Thoracic aorta (tissue), 2 donors: ENCODE measurements around the gene FOXO6. TPM values are rescaled to one million over a fixed set of nuclear protein-coding genes. Genes with fewer than 3 reads are reported as not detected.

Experiments
- ATAC-seq: fragments of 150-250 bp; one replicate; pipeline ENCODE4 v1.8.0; 2017; ENCODE audit warnings: low read depth; ENCODE audit not compliant: insufficient number of reproducible peaks, low FRiP score
- DNase-seq: peaks from one replicate; pipeline ENCODE4 v3.0.0-alpha.2; 2020; ENCODE audit warnings: low spot score
- H3K27ac ChIP-seq, 2 donors: fragments of 200-600 bp; sonication (generic); 1 replicate in 1 of 2; 2 replicates in 1 of 2; pipeline ENCODE4 v1.5.1; 2016; ENCODE audit warnings: mild to moderate bottlenecking in 2 of 2, moderate library complexity in 2 of 2
- H3K27me3 ChIP-seq: fragments of 200-600 bp; sonication (generic); replicated peaks from 2 replicates; pipeline ENCODE4 v1.6.0; 2016; ENCODE audit warnings: mild to moderate bottlenecking; ENCODE audit not compliant: insufficient read depth
- H3K36me3 ChIP-seq: fragments of 200-600 bp; sonication (generic); one replicate; pipeline ENCODE4 v1.5.1; 2016
- H3K4me1 ChIP-seq, 2 donors: fragments of 200-600 bp; sonication (generic); 1 replicate in 1 of 2; 2 replicates in 1 of 2; pipeline versions ENCODE4 v1.5.1 to v1.6.0; 2016; ENCODE audit warnings: low read depth in 2 of 2, mild to moderate bottlenecking in 1 of 2; ENCODE audit not compliant: control insufficient read depth in 1 of 2
- H3K4me3 ChIP-seq: fragments of 200-600 bp; sonication (generic); 2 replicates; pipeline ENCODE4 v1.5.1; 2016; ENCODE audit warnings: mild to moderate bottlenecking
- H3K9me3 ChIP-seq: fragments of 200-600 bp; sonication (generic); 2 replicates; pipeline ENCODE4 v1.5.1; 2016
- CTCF ChIP-seq: fragments of 200-600 bp; sonication (generic); IDR thresholded peaks from one replicate; pipeline ENCODE4 v1.5.1; 2019; ENCODE audit warnings: antibody characterized with exemption
- total RNA-seq, 2 donors: library from RNA; depleted of rRNA; stranded (reverse); fragments of >200 nt; gene quantifications; one replicate each; pipeline versions ENCODE4 v1.1.0 to v1.2.3, GENCODE V29; 2016

The FOXO6 gene
- total RNA-seq, 2 donors from 2014 or later: 3.8 TPM; not detected in 1

GRCh38 chr1:41427916-41428737, 66.9 kb downstream of the FOXO6 start:
- Histone ChIP-seq H3K4me1 (peaks cover 13 to 32% of the 10 kb centered on the region in 2 donors), H3K36me3 (no peaks in the 10 kb centered on the region), H3K27me3 (no peaks in the 10 kb centered on the region), H3K27ac (no peak overlapping the region), H3K9me3 (no peaks in the 10 kb centered on the region), H3K4me3 (no peak overlapping the region)
- no peak for ATAC-seq
- TF ChIP-seq CTCF: no peak
- no peak for DNase-seq

DNA sequence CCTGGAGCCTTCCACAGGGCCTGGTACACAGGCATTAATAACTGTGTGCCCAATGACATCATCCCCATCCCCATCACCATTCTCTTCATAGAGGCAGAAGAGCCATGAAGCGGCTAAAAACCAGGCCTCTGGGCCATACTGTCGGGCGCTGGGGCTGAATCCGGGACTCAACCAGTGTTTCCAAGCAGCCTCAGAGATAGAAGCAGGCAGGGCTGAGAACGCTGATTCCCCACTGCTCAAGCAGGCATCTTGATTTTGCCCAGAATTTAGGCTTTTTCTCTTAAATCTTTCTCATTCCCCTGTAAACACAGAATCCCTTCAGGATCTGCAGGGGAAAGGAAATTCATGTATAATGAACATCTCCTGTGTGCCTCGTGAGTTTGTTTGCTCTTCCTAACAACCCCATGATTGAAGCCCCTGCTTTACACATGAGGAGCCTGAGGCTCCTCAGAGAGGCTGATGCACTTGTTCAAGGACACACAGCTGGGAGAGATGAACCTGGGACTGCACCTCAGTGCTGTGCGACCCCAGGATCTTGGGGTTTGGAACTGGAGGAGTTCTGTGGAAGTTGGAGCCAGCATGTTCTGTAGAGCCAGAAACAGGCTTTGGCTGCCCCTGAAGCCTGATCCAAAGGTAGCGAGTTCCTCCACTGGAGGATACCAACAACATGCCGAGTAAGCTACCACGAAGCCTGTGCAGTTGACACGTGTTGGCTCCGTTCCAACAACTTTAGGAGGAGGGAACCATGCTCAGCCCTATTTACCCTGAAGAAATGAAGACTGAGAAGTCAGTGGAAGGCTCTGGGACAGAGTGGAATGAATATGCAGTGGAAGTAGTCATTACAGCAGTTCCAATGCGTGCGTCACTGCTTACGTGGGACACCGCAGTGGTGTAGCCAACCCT, 67.8 kb downstream of the FOXO6 start:
- Histone ChIP-seq H3K27me3 (no peaks in the 10 kb centered on the region), H3K36me3 (no peaks in the 10 kb centered on the region), H3K4me3 (no peak overlapping the region), H3K27ac (no peak overlapping the region), H3K9me3 (no peaks in the 10 kb centered on the region), H3K4me1 (peaks cover 17 to 40% of the 10 kb centered on the region in 2 donors)
- TF ChIP-seq CTCF: no peak
- DNase-seq (no peak), ATAC-seq (no peak)

GRCh38 chr1:41429641-41430035, 68.4 kb downstream of the FOXO6 start:
- ATAC-seq: no peak
- TF ChIP-seq CTCF: no peak
- Histone ChIP-seq H3K4me1 (peaks cover 17 to 40% of the 10 kb centered on the region in 2 donors), H3K4me3 (no peak overlapping the region), H3K9me3 (no peaks in the 10 kb centered on the region), H3K36me3 (no peaks in the 10 kb centered on the region), H3K27ac (no peak overlapping the region), H3K27me3 (no peaks in the 10 kb centered on the region)
- no peak for DNase-seq

DNA sequence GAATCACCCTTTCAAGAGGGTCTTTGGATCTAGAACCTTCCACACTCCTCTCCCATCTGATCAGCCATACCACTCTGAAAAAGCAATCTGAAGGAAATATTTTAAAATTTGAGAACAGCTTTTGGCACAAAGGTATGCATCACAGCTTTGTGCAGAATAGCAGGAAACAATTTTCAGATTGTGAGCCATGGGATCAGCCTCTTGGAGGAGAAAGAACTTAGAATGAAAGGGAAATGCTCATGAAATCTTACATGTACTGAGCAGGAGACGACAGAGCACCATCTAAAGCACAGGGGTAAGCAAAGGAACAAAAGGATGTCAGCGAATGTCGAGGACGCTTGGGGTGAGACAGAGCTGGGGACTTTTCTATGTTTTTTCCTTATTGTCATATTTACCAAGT, 68.8 kb downstream of the FOXO6 start:
- Histone ChIP-seq H3K4me3 (no peak overlapping the region), H3K4me1 (peaks cover 17 to 40% of the 10 kb centered on the region in 2 donors), H3K9me3 (no peaks in the 10 kb centered on the region), H3K27ac (no peak overlapping the region), H3K36me3 (no peaks in the 10 kb centered on the region), H3K27me3 (no peaks in the 10 kb centered on the region)
- ATAC-seq (no peak), DNase-seq (no peak)
- TF ChIP-seq CTCF: no peak

GRCh38 chr1:41430582-41430981, 69.3 kb downstream of the FOXO6 start:
- Histone ChIP-seq H3K27me3 (no peaks in the 10 kb centered on the region), H3K9me3 (no peaks in the 10 kb centered on the region), H3K4me1 (peaks cover 17 to 40% of the 10 kb centered on the region in 2 donors), H3K4me3 (no peak overlapping the region), H3K36me3 (no peaks in the 10 kb centered on the region), H3K27ac (no peak overlapping the region)
- DNase-seq: no peak
- TF ChIP-seq CTCF: no peak
- no peak for ATAC-seq
